NCI-H2107 treated with DMSO at 0.1 percent for 48 hours (cell line): ENCODE results near the gene IGF2R.
"Not testable (repeated sequence)": the region's sequence is repeated elsewhere in the genome, so short reads cannot be mapped to it uniquely, and the experiment has no call there.

Experiments
- DNase-seq: peaks from one replicate; lab custom pipeline; 2025; ENCODE audit not compliant: unreplicated experiment; lab: John Stamatoyannopoulos, UW

IGF2R gene, protein sequence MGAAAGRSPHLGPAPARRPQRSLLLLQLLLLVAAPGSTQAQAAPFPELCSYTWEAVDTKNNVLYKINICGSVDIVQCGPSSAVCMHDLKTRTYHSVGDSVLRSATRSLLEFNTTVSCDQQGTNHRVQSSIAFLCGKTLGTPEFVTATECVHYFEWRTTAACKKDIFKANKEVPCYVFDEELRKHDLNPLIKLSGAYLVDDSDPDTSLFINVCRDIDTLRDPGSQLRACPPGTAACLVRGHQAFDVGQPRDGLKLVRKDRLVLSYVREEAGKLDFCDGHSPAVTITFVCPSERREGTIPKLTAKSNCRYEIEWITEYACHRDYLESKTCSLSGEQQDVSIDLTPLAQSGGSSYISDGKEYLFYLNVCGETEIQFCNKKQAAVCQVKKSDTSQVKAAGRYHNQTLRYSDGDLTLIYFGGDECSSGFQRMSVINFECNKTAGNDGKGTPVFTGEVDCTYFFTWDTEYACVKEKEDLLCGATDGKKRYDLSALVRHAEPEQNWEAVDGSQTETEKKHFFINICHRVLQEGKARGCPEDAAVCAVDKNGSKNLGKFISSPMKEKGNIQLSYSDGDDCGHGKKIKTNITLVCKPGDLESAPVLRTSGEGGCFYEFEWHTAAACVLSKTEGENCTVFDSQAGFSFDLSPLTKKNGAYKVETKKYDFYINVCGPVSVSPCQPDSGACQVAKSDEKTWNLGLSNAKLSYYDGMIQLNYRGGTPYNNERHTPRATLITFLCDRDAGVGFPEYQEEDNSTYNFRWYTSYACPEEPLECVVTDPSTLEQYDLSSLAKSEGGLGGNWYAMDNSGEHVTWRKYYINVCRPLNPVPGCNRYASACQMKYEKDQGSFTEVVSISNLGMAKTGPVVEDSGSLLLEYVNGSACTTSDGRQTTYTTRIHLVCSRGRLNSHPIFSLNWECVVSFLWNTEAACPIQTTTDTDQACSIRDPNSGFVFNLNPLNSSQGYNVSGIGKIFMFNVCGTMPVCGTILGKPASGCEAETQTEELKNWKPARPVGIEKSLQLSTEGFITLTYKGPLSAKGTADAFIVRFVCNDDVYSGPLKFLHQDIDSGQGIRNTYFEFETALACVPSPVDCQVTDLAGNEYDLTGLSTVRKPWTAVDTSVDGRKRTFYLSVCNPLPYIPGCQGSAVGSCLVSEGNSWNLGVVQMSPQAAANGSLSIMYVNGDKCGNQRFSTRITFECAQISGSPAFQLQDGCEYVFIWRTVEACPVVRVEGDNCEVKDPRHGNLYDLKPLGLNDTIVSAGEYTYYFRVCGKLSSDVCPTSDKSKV (N-terminal part only)

DNA sequence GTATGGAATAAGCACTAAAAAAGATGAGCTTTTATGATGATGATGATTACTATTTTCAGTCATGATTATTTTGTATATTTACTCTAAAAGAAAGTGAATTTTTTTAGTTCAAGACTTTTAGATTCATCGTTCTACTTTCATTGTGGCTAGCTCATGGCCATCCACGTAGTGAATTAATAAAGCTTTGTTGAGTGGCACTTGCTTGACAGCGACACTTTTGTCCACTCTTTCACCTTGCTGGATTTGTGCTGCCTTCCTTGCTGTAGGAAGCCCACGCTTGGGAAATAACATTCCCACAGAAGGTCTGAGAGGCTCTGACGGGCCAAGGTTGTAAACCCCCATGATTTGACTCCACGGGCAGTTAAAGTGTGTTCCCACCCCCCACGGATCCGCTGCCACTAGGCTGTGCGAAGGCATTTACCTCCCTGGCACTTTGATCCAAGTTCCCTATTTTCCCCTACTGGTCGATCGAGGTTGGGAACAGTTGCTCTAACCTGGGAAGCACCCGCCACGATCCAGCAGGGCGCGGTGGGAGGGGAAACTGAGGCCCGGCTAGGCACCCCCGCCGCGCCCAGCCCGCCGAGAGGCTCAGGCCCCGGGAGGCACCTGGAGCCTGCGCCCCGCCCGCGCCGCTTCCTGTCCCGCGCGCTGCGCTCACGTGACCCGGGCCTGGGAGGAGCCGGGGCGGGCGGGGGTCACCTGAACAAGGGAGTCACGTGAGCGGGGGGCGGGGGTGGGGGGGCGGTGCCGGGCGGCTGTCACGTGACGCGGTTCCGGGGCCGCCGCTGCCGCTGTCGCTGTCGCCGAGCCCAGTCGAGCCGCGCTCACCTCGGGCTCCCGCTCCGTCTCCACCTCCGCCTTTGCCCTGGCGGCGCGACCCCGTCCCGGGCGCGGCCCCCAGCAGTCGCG lies at the start of gene IGF2R:
Gene IGF2R, plus strand, starts transcription at position 788 of the 909 bp plus-strand sequence. CDS start 165 bp downstream, outside the sequence.
- DNase-seq, result peak; percentile 48

DNA sequence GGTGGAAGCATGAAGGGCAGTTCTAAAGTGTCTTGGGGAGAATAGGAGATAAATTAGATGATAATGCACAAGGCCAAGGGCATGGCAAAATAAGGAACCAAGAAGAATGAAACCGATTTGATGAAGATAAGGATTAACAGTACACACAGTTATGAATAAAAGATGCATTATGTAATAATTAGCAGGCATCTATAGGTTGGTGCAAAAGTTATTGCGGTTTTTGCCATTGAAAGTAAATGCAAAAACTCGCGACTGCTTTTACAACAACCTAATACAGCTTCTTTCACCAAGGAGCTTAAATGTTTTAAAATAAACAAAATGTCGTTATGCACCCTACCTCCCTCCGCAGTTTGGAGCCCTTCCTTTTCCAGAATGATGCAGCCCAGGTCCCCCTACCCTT lies 49.1 kb upstream of the IGF2R start:
- no peak for DNase-seq

DNA sequence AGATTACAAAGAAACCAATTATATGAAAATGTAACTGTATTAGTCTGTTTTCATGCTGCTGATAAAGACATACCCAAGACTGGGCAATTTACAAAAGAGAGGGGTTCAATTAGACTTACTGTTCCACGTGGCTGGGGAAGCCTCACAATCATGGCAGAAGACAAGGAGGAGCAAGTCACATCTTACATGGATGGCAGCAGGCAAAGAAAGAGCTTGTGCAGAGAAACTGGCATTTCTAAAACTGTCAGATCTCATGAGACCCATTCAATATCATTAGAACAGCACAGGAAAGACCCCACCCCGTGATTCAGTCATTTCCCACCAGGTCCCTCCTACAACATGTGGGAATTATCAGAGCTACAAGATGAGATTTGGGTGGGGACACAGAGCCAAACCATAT lies 44.7 kb upstream of the IGF2R start:
- DNase-seq, result not testable (repeated sequence)

DNA sequence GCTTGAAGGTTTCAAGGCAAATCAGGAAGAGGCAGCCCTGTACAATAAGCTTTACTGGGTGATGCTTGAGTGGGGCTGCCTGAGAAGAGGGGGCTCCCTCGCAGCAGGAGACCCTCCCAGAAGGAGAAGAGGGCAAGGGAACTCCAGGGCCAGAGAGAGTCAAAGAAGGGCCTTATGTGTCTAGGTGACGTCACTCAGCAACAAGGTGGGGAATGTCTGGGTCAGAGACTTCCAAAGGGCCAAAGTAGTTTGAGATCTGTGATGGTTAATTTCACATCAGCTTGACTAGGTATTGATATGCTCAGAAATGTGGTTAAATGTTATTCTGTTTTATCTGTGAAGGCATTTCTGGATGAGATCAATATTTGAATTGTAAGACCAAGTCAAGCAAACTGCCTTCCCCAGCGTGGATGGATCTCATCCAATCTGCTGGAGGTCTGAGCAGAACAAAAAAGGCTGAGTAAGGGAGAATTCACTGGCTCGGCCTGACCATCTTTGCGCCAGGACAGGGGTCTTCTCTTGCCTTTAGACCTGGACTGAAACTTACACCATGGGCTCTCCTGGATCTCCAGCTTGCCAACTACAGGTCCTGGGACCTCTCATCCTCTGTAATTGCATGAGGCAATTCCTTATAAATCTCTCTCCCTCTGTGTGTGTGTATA lies 42.2 kb upstream of the IGF2R start:
- no peak for DNase-seq

DNA sequence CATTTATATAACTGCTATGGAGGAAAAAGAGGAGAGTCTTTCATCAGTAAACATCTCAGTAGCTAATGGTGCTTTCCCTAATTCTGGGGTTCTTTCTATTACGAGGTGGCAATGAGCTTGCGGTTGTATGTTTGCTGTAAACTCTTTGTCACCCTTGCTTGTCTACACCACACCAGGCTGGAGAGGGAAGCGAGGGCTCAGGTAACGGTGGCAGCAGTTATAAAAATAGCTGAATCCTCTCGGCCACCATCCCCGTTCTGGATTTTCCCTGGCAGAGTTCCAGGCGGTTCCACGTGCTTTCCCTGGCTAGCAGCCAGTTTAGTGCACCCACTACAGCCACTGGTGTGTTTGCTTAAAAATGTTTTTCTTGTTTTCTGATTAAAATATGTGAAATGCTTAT lies 39.1 kb upstream of the IGF2R start:
- DNase-seq, result peak; percentile 79

DNA sequence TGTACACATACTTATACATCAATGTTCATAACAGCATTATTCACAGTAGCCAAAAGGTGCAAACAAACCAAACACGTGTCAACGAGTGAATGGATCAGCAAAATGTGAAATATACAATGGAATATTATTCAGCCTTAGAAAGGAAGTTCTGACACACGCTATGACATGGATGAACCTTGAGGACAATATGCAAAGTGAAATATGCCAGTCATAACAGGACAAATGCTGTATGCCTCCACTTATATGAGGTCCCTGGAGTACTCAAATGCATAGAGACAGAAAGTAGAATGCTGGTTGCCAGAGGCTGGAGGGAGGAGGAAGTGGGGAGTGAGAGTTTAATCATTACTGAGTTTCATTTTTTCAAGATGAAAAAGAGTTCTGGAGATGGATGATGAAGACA lies 37.8 kb upstream of the IGF2R start:
- DNase-seq, result no peak

DNA sequence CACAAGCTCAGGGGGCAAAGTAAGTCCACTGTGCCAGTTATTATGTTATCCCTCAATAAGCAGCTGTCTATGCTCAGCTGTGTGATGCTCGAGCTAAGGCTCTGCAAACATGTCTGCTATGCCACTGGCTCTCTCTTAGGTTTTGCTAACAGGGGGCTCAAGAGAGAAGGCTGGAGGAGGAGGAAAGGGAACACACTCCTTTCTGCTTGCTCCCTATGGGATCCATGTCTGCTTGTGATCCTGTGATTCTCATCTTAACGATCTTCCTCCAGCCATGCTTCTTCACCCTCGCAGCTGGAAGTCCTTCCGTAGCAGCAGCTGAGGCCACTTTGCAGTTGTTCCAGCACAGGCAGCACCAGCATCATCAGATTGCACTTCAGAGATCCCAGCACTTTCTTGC lies 37.0 kb upstream of the IGF2R start:
- DNase-seq, result no peak

DNA sequence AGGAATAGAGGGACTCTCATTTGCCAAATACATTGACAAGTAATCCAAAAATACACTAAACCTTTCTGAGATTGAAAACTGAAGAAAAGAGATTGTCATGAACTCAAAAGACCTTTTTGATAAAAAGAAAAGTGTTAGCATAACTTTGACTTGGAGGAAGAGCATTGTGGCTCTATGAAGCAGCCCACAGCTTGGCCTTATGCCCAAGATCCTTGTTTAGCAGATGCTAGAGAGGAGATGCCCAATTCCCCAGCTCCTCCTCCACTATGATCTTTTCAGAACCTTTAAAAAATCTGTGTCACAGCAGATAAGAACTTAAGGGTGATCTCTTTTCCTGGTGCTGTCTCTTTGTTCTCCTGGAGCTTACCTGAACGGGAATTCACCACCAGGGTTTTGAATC lies 35.8 kb upstream of the IGF2R start:
- no peak for DNase-seq

DNA sequence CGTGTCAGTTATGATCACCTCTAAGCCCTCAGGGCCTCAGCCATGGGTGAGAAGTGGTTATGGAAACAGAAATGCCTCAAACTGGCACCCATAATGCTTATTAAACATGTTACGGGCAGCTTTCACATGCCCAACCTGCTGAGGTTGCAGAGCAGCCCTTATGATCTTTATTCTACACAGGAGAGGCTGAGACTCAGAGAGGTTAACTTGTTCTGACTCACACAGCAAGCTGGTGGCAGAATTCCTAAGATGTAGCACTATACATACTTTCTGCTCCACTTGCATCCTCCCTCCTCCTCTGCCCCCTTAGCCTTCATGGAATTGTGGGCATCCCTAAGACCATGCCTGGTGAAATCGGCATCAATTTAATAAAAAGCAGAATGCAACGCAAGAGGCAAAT lies 34.7 kb upstream of the IGF2R start:
- DNase-seq, result no peak

DNA sequence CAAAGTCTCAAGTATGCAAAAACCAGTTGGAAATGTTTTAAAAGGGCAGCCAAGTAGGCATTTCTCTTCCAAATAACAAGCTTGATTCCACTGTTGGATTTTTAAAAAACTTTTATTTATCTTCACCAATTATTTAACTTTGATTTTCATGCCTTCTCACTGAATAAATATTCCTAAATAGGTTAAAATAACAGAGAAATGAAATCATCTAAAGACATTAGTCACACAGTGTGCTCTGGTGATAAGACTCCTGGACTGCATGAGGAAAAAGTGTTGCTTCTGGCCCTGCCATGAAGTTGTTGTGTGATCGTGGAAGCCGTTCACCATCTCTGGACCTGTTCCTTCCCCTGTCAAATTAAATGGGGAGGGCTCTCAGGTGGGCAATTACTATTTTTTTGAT lies 33.8 kb upstream of the IGF2R start:
- DNase-seq, result no peak

DNA sequence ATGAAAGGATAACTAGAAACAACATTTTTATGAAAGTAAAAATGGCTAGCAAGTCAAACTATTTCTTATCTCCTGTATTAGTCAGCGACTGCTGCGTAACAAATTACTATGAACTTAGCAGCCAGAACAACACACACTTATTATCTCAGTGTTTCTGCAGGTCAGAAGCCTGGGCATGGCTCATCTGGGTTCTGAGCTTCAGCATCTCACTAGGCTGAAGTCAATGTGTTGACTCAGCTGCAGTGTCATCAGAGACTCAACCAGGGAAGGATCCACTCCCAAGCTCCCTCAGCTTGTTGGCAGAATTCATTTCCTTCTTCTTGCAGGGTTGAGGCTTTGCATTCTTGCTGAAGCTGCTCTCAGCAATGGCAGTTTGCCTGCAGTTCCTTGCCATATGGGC lies 33.2 kb upstream of the IGF2R start:
- no peak for DNase-seq

DNA sequence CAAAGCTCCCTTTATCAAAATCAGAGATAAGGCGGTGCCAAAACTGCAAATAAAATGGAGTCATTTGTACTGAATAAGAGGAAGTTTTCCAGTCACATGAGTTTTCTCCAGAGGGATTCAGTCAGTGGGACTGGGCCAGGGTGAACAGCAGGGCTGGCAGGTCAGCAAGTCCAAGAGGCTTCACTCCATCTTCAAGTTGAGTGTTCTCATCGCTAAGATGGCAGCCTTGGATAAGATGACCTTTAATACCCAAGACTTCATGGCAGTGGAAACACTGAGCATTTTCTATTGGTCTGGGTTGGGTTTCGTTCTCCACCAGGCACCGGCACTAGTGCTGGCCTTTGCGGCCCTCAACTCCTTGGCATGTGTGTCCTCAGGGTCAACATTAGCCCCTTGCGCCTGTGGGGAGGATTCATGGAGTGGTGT lies 29.3 kb upstream of the IGF2R start:
- DNase-seq, result no peak

DNA sequence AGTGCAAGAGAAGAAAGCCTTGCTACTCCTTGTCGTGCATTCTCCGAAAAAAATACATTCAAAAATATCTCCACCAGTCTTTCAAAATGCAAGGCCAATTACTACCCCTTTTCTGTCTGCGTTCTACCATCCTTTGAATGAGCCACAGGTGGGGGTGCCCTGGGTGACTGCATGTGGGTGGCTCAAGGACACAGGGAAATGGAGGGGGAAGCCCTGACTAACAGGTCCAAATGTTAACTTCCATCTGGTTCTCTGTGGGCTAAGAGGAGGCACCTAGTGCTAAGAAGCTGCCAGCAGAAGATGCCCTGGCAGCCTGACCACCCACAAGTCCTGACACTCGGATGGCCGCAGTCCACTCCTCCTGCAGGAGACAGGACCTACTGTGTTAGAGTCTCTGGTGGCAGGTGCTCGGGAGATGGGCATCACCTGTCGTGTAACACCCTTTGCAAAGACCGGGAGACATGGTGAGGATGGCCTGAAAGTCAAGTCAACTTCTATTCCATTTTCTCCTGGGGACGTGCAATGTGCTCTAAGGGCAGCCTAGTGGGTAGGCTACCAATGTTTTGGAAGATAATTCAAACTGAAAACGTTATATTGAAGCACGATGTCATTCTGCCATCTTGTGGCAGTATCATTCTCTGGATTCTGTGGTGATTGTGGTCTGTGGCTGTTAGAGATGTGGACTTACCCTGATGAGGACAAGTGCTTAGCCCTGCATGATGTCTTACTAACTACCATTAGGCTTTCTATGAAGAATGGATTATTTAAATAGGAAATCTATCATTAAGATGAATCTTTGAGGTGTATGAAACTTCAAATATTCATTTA lies 27.4 kb upstream of the IGF2R start:
- DNase-seq, result peak; percentile 65

DNA sequence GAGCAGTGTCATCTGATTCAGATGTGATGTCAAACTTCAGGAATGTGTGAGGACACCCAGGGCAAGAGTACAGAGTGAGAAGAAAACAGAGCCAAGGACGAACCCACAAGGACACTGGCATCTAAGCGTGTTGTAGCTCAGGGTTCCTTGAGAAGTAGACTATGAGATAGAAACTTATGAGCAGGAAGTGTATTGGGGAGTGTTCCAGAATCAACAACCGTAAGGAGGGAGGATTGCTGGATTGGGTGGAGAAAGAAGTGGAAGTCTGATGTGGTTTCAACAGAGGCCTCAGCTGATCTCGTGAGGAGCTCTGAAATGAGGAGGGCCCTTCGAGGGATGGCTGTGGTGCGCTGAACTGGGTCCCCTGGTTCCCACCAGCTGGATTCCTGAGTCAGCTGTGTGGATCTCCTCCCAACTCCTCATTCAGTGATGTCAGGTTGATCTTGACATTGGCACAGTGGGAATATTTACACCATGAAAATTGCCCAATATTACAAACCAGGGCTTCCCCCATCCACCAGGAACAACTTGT lies 25.7 kb upstream of the IGF2R start:
- DNase-seq, result no peak

DNA sequence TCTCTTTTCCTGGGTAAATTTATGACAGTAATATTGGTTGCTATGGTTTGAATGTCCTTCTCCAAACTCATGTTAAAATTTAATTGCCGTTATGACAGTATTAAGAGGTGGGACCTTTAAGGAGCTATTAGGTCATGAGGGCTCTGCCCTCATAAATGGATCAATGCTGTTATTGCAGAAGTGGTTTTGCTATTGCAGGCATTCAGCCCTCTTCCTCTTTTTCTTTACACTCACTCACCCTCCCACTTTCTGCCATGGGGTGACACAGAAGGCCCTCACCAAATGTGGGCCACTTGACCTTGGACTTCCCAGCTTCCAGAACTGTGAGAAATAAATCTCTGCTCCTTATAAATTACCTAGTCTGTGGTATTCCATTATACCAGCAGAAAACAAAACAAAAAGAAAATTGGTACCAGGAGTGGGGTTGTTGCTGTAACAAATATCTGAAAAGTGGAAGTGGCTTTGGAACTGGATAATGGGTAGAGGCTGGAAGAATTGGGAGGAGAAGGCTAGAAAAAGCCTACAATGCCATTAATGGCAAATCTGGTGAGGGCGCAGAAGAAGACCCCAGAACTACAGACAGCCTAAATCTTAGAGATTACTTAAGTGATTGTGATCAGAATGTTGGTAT lies 24.8 kb upstream of the IGF2R start:
- no peak for DNase-seq

DNA sequence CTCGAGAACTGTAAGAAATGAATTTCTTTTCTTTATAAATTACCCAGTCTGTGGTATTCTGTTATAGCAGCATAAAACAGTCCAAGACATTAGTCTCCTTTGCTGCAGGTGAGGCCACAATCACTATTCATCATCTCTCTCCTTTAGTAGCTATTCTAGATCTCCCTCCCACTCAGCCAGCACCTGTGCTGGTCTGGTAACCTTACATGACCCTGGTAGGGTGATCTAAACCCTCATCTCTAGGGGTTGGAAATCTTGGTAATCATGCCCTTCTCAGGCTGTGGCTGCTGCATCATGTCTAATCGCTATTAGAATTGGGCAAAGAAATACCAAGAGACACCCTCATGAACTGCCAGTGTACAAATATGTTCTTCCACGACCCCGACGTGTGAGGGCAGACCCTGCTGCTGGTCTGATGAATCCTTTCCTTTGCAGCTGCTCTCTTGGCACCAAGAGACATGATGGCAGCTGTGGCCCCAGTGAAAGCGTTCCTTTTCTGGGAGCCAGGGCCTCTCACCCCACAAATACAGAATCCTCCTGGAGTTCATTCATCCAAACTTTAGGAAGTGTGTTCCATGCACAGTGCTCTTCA lies 23.0 kb upstream of the IGF2R start:
- no peak for DNase-seq

DNA sequence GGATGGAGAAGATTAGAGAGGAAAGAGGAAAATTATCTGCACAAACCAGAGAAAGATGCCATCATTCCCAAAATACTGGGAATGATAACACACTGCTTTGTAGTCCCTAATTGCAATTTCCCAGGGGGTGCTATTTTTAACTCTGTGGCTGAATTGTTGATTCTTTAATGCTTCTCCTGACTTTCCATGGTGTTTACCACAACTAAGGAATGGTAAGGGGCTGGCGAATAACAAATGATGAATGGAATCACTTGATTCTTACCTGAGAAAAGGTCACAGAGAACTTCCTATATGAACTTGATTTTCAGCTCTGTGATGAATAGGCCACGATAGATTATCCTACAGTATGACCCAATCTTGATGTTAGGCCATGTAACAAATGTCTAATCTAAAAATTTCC lies 22.0 kb upstream of the IGF2R start:
- DNase-seq, result no peak

DNA sequence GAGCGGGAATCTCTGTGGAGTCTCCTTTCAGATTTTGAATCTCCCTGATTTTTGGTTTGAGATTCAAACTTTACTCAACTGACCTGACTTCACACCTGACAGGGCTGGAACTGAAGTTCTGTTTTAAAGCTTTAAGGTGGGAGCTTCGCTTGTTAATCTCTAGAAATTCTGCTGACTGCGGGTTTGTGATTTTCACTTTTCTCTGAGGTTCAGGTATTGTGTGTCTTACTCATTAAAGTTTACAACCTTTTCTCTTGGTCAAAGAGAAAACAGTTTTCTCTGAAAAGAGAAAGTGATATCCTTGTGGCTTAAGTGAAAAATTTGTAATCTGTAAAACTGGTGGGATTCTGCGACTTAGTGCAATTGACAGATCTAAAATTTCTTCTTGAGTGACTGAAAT lies 20.7 kb upstream of the IGF2R start:
- DNase-seq, result no peak
